Stimulated activated naive CD4-positive, alpha-beta T cell (primary cell): Measurements from ENCODE around the gene TMEM200A.
A peak's percentile ranks its signal among the peaks of the same experiment; 100 is the strongest.

ENCODE experiments used
- DNase-seq, 6 experiments: peaks; one replicate each; lab custom pipeline; 2025; lab: John Stamatoyannopoulos, UW

TMEM200A gene

DNA sequence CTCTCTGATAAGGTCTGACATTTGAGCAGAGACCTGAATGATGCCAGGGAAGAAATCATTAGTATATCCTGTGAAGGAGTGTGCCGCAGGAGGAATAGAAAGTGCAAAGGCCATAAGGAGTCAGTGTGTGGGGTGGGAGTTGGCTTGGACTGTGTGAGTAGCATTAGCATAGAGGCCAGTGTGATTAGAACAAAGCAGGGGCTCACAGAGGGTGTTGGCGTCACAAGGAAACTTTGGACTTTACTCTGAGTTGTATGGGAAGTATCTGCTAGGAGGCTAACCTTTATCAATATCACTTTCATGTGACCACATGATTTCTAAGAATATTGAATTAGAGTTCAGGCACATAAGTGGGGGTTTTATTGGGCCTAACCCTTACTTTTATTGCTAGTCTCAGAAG lies 12.1 kb downstream of the TMEM200A start:
- DNase-seq, result no peak

DNA sequence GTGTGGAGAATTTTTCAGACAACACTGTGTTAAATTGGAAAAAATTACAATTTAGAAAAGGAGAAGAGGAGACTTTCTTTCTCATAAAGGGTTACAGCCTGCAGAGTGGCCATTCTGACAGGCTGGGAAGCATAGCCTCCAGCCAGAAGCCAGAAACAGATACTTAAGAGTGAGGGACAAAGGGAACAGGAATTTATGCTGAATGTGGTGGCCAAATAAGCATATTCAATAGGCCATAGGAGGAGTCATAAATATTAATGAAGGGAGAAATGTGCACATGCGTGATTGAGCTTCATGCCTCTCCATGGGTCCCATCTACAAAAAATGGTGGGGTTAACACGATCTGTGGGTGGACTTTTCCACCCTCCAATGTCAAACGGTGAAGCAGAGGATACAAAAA lies 13.4 kb downstream of the TMEM200A start:
- no peak for DNase-seq

DNA sequence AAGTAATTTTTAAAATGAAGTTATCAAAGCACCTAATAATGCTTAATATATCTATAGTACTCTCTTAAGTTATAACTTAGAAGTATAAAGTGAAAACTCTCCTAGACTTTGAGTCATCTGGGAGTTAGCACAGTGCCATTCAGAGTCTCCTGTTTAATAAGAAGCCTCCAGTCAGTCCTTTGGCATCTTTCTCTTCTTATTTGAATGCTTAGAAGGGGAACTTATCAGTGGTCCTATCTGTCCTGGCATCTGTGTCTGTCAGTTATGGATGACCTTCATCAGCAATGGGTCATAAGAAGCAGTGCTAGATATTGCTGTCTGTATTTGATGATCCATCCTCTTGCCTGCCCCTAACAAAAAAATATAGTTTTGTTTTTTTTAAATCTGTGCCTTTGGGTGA lies 15.2 kb downstream of the TMEM200A start:
- DNase-seq, result no peak

DNA sequence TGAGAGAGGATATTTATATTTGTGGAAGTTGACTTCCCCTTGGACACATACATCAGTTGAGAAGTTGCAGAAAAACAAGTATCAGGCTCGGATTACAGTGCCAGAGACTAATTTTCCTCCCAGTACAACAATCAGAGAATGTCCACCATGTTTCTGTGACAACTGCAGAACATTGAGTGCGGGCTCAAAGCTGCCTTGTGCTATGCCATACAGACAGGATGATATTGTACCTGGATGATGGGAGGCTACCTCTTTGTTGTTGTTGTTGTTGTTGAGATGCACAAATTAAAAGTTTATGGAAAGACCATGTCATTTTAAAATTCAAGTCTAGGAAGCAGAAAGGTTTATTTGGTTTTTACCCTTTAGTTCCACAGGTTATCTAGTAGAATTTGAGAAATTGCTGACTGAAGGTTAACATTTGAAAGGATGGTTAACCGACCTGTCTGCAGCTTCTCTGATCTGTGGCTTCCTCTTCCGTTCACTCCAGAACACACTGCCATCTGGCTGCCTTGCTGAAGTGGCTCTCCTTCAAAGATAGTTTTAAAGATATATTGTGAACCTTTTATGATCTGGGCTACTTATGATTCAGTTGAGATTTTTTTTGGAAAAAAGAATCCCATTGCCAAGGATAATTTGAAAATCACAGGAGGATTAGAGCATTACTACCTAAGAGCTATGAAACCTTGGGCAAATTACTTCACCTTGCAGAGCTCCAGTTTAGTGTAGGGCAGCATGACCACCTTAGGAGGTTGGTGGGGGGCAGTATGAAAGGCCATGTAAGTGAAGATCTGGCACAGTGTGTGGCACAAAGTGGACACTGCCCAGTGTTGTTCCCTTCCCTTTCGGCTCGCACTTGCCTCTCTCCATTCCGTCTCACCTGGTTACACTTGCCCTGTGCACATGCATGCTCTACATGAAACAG lies 15.9 kb downstream of the TMEM200A start:
- DNase-seq, result peak in 4 of 6 experiments; percentile 7 to 54 (median 38)

DNA sequence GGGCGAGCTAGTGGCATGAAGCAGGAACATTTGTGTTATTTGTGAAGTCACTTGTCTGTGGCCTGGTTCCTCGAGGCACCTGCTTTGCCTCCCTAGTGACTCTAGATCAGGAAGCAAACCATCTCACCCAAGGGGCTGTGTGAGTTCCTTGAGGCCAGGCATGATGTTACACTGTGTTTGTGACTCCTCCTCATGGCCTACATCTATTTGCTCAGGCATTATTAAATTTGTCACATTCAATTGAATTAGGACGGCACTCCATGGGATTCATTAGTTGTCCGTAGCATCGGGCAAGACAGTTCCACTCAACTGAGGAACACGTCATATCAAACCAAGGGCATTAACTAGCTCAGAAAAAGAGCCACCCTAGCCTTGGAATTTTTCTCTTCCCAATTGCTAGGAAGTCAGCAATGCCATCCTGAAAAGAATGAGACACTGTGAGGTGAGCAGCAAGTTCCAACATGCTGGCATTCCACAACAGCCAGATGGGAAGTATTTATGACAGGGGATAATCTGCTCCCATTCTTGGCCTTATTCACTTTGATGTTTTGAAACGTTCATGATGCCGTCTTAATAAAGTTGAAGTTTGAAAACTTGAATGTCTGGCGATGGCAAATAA lies 17.2 kb downstream of the TMEM200A start:
- no peak for DNase-seq

DNA sequence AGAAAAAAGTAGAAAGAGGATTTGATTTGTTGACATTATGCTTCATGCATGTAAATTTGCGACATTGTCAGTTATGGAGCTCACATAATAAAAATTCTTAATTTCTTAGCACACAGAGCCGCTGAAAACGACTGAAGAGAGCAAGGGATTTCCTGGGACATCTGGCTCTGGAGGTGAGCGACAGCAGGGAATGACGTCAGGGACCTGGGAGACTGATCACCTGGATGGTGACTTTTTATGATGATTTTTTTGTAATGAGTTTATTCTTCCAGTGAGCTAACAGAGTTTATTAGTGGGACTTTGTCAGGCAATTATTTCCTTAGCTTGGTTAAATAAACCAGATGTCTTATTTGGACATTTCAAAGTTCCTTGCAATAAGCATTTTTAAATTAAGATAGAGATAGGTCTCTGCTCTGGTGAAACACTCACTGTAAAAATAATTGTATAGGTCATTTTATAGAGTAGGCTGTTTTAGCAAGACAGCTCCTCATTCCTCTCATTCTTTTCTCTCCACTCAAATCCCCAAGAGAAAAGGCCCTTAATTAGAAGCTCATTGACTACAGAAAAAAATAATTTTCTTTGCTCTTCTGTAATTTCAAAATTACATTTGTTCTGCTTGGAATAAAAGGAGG lies 19.4 kb downstream of the TMEM200A start:
- DNase-seq, result no peak

DNA sequence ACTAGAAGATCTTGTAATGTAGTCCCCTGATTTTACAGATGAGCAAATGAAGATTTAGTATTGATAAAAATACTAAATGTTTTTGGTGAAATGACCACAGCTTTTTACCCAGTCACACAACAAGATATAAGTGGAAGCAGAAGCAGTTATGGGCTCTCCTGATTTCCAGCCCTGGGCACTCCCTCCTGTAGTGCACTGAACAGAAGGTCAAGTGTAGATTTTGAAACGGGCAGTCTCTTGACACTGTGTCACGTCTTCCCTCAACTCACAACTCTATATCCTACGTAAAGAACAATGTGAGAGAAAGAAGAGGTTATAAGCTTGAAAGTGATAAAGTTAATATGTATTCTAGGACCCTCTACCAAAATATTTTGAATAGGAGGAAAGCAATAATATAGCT lies 23.3 kb downstream of the TMEM200A start:
- DNase-seq, result no peak

DNA sequence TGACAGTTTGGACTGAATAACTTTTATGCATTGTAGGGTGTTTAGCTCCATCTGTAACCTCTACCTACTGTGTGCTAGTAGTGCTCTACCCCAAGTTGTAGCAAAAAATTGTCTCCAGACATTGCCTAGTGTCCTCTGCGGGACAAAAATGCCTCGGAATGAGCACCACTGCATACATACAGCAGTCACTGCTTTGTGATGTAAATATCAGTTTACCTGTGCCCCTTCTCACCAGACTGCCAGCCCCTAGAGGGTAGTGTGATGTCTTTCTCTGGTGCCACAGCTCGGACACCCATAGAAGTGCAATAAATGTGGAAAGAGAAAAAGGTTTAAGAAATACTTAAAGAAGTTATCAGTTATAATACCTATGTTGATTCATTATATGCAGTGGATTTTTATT lies 25.1 kb downstream of the TMEM200A start:
- no peak for DNase-seq

DNA sequence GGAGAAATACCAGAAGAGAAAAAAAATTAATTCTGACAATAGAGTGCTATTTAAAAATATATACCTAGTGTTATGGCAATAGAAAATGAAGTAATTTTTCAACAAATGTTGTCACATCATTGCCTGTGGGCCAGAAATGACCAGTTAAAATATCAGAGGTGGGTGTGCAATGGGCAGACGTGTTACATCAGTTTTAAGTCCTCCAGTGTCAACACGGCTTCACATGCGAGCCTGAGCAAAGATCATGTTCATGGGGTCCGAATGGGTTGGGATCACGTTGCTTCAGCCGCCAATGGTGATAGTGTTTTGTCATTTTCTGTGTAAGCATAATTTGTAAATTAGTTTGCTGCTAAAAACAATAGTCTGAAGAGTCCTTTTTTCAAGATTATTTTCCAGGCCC lies 27.5 kb downstream of the TMEM200A start:
- DNase-seq, result no peak

DNA sequence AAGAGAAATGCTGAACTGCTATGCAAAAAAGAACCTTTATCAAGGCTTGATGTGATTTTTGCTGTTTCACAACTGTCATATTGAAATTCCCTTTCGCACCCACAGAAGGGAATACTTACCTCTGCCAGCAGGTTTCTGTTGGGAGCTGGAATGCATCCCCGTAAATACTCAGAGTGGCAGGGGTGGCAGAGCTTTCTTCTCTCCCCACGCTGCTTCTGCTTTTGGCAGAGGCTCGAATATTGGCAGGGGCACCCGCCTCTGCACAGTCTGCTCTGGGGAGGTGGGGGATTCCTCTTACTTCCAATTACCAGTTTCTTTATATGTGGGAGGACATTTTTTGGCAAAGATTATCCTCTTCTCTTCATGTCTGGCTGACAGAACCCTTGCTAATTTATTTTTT lies 28.4 kb downstream of the TMEM200A start:
- DNase-seq, result no peak

DNA sequence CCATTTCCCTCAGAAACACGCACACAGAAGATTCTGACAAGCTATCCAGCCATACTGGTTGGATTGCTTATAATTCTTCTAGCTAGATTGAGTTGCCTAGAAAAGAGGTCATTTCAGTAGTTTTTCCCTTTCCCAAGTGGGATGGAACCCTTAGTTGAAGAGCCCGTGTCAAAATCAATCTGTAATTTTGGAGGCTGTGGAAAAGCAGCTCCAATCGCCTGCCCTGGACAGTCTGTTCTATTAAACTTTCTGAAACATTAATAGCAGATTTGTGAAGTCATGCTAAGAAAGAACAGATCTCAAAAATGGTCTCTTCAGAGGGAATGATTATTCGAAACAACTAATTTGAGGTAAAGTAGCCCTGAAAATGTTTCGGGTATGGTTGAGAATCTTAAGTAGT lies 29.3 kb downstream of the TMEM200A start:
- DNase-seq, result no peak

DNA sequence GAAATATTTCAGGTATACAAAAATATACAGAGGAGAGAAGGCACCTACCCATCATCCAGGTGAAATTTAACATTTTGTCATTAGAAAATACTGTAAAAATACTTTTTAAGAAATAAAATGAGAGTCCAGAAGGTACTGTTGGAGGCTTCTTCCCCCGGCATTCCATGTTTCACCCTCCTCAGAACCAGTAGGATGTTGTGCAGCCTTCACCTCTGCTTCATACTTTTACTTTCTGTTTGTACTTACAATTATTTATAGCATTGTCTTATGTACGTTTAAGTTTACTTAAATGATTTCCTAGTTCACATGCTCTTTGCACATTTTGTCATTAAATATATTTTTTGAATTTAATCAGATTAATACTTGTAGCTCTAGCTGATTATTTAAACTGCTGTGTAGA lies 30.9 kb downstream of the TMEM200A start:
- no peak for DNase-seq

DNA sequence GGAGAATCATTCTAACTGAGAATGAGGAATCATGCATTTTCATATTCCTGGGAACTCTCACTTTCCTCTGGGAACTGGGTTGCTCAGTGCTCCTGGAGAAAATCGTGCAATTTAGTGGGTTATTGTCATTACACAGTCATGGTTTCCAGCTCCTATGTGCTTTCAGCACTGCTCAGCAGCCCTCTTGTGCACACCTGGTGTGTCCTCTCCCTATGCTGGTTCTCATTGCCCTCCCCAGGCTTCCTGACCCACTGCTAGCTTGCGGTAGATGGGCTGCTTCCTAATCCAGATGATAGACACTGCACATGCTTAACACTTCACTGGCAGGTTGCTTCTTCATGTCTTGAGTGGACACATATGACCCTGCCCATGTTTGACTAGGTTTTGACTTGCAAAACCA lies 39.7 kb downstream of the TMEM200A start:
- no peak for DNase-seq

DNA sequence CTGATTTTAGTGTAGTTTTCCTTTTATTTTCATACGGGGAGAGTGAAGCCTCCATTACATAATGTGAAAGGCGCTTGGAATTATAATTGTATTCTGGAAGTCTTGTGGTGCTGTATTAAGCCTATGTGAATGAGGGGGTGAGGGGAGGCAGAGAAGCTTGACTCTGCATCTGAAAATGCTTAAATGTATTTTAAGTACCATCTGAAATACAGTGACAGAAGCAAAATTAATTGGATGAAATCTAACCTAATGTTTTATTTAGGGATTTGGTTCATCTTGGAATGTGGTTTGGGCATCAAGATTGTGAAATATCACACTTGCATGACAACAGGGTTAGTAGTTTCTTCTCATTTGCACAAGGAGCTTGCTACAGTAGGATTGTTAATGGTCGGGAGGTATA lies 41.2 kb downstream of the TMEM200A start:
- DNase-seq, result no peak

DNA sequence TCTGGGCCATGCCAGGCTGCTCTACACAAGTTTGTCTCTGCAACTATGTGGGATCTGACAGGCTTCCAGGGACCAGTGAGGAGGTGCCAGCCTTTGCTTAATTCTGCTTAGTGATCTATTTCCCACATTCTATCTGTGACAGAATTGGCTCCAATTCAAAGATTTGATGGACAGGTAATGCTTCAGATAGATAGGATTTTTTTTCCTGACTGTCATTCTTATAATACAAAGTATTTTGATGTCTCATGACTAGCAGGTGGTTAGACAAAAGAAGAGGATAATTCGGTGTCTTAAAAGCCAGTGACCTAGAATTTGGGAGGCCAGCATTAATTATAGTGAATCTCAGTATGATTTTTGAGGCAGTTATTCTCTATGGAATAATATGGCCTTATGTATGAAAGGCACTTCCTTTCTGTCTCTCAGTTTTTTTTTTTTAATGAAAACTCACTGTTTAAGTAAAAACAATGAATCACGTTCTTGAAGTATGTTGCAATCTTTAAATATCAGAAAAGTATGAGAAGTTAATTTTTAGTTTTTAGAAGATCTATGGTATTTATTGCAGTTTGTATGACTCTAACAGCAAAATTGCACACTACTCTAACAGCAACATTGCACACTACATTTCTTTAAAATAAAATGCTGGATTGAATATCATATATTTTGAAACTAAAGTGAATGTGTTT lies 43.7 kb downstream of the TMEM200A start:
- no peak for DNase-seq

DNA sequence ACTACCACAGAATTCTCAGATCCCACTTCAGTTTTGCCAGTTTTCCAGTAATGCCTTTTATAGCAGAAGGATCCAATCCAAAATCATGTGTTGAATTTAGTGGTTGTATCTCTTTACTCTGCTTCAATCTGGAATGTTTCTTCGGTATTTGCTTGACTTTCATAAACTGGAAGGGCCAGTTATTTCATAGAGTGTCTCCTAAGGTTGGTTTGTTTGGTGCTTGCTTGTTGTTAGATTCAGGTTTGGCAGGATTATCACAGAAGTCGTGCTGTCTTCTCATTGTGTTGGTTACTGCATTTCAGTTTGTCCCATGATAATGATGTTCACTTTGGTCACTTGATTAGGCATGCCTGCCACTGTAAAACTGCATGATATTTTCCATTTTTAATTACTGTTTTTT lies 45.7 kb downstream of the TMEM200A start:
- no peak for DNase-seq

DNA sequence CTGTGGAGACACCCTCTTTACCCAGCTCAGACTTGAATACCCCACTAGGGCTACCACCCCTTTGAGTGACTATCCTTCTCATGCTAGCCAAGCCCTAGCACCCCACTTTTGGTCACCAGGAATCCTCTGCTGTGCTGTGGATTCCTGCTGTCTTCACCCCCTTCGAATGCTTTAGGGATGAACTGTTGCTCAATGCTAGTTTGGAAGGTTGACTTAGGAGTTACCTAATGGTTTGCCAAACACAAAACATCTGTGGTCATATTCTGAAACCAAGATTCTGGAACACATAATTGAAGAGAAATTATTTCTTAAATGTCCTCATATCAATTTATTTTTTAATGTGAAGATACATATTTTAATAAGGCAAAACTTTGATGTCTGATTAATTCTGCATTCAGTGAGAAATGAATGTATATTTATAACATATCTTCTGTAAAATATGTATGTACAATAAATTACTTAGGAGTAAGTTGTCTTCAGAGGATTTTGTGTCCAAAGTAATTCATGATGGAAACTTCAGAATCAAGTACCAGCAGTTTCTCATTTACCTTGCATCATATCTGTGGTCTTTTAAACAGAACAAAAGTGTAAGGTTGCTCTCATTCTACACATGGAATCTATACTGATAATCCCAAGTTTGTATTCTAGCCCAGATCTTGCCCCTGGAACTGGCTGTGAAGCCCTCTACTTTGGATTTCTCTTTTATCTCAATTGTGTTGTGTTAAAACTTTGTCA lies 46.9 kb downstream of the TMEM200A start:
- no peak for DNase-seq

DNA sequence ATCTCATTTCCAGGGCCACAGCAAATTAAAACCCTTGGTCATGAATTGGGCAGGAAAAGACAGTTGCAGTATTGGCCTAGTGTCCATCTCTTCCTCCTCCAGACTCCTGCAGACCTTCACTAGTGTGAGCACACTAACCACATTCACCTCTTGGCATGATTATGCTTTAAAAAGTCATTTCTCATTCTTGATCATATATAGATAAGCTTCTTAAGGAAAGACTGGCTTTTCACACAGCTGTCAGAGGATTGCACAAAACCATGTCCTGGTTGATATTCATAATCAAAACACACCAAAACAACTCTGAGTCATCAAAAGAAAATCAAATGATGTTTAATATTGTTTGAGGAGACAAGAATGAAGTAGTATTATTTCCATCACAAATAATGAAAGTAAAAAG lies 52.1 kb downstream of the TMEM200A start:
- DNase-seq, result no peak

DNA sequence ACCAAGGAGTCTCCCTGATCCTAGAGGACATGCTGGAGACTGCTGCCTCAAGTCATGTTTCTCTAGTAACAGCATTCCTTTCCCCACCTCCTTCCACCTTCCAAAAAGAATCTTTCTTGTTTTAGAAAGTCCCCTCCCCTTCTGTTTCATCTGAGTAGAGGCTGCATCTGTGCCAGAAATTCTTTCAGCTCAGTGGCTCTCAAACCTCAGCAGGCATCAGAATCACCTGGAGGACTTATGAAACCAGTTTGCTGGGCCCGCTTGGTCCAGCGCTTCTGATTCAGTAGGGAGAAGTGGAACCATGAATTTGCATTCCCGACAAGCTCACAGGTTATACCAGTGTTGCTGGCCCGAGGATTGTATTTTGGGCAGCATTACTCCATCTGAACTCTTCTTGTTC lies 55.1 kb downstream of the TMEM200A start:
- no peak for DNase-seq

DNA sequence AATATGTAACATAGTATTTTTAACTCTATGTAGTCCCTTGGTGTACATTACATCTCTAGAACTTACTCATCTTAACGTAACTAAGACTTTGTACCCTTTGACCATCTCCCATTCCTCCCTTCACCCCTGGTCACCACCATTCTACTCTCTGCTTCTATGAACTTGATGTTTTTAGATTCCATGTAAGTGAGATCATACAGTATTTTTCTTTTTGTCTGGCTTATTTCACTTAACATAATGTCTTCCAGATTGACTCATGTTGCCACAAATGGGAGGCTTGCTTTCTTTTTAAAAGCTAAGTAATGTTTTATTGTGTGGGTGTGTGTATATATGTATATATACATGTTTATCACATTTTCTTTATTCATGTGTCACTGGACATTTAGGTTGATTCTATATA lies 55.8 kb downstream of the TMEM200A start:
- no peak for DNase-seq

DNA sequence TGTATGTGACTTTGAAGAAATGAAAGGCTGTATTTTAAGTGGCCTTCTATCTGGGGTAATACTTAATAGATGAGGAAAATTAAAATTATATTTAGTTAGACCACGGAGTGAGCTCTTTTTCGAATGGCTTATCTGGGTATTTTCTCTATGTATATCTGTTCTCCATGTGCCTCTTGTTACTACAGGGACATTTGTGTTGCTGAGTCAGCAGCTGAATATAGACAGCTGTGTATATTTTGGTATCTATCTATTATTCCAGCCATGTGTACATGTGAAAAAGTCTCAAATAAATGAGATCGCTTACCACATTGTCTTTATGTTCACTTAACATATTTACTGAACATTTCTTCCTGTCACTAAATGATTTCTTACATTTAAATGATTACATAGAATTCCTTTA lies 57.2 kb downstream of the TMEM200A start:
- DNase-seq, result no peak

DNA sequence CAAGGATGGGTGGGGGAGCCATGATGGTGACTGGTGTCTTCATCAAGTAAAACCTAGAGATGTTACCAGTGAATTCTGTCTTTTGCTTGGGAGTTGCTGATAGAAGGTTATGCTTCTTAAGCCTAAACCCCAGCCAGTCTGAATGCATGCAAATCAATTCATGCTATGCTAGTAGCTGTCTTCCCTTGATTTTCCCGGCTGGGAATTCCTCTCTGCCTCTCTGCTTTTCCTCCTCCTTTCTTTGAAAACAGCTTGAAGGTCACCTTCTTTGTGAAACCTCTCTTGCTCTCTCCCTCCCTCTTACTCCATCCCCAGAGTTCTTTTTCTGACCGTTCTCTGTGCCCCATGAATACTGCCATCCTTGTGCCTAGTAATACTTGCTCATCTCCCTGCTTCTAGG lies 58.9 kb downstream of the TMEM200A start:
- DNase-seq, result no peak
